Measurements from ENCODE around the gene LSM3. TPM values are rescaled to one million over a fixed set of nuclear protein-coding genes. Genes with fewer than 3 reads are reported as not detected.

The LSM3 gene
- total and polyA plus RNA-seq, 4 donors = 8.7 to 18.5 (median 15.5) TPM

DNA sequence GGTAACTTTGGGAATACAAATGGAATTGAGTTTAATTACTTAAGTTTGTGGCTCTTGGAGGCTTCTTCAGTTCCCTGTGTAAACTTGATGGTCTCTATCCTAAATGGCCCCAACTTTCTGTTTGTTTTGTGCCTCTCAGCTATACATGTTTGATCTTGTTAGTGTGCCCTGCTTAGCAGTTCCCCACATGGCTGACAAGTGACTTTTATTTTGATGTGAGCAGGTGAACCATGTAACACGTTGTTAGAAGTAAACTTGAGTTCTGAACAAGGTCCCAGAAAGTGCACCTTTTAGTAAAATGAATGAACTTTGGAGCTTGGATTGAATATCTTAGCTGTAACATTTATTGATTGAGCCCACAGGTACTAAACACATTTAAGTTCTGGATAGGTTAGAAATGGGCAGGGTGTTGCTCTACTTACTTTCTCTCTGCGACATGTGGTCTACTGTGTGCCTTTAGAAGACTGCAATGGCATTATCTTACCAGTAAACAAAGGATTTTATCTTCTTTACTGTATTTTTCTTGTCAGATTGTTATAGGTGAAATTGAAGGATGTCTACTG, 4.5 kb downstream of the LSM3 start:
- Histone ChIP-seq H3K27ac (ENCODE audit: low read depth, low read length) (no peak overlapping the region), H3K4me1 (ENCODE audit: control insufficient read depth, insufficient read depth, low read length) (no peaks in the 10 kb centered on the region), H3K36me3 (ENCODE audit: control insufficient read depth, insufficient read depth, low read length) (peaks cover 7% of the 10 kb centered on the region), H3K27me3 (ENCODE audit: control insufficient read depth, insufficient read depth, low read length) (no peaks in the 10 kb centered on the region), H3K9me3 (ENCODE audit: control insufficient read depth, insufficient read depth, low read length) (no peaks in the 10 kb centered on the region), H3K4me3 (ENCODE audit: low read depth, low read length) (no peak overlapping the region)
- no peak for DNase-seq (ENCODE audit: low read depth in 4 of 6, low spot score in 6 of 6)
- 78% methylated on average over 1 of the region's 2 CpGs for WGBS (ENCODE audit: insufficient coverage)

GRCh38 chr3:14186854-14187458, 8.3 kb downstream of the LSM3 start:
- no peak for DNase-seq (ENCODE audit: low read depth in 4 of 6, low spot score in 6 of 6)
- no peaks in the 10 kb centered on the region for H3K9me3 ChIP-seq (ENCODE audit: control insufficient read depth, insufficient read depth, low read length)
- peaks cover 7% of the 10 kb centered on the region for H3K36me3 ChIP-seq (ENCODE audit: control insufficient read depth, insufficient read depth, low read length)
- H3K27ac ChIP-seq (ENCODE audit: low read depth, low read length) = no peak overlapping the region
- WGBS (ENCODE audit: insufficient coverage) = 94% methylated on average over 4 of the region's 5 CpGs
- H3K4me1 ChIP-seq (ENCODE audit: control insufficient read depth, insufficient read depth, low read length) = no peaks in the 10 kb centered on the region
- H3K27me3 ChIP-seq (ENCODE audit: control insufficient read depth, insufficient read depth, low read length) = no peaks in the 10 kb centered on the region
- no peak overlapping the region for H3K4me3 ChIP-seq (ENCODE audit: low read depth, low read length)

- H3K9me3 ChIP-seq (ENCODE audit: control insufficient read depth, insufficient read depth, low read length) = no peaks in the 10 kb centered on the region
- peak in 2 of 6 donors; percentile 20 to 92 for DNase-seq (ENCODE audit: low read depth in 4 of 6, low spot score in 6 of 6)
- H3K27ac ChIP-seq (ENCODE audit: low read depth, low read length) = no peak overlapping the region
- H3K36me3 ChIP-seq (ENCODE audit: control insufficient read depth, insufficient read depth, low read length) = peaks cover 7% of the 10 kb centered on the region
- H3K4me1 ChIP-seq (ENCODE audit: control insufficient read depth, insufficient read depth, low read length) = no peaks in the 10 kb centered on the region
- WGBS (ENCODE audit: insufficient coverage) = 81% methylated on average over 2 of the region's 4 CpGs
- no peak overlapping the region for H3K4me3 ChIP-seq (ENCODE audit: low read depth, low read length)
- H3K27me3 ChIP-seq (ENCODE audit: control insufficient read depth, insufficient read depth, low read length) = no peaks in the 10 kb centered on the region
Observed at GRCh38 chr3:14188041-14188754, 9.6 kb downstream of the LSM3 start.

- Histone ChIP-seq H3K36me3 (ENCODE audit: control insufficient read depth, insufficient read depth, low read length) (peaks cover 6% of the 10 kb centered on the region), H3K27me3 (ENCODE audit: control insufficient read depth, insufficient read depth, low read length) (no peaks in the 10 kb centered on the region), H3K4me1 (ENCODE audit: control insufficient read depth, insufficient read depth, low read length) (no peaks in the 10 kb centered on the region), H3K27ac (ENCODE audit: low read depth, low read length) (no peak overlapping the region), H3K4me3 (ENCODE audit: low read depth, low read length) (no peak overlapping the region), H3K9me3 (ENCODE audit: control insufficient read depth, insufficient read depth, low read length) (no peaks in the 10 kb centered on the region)
- DNase-seq (ENCODE audit: low read depth in 4 of 6, low spot score in 6 of 6) = no peak
- WGBS (ENCODE audit: insufficient coverage) = no CpG with 5 or more reads among the region's 4 CpGs
Observed at GRCh38 chr3:14194865-14195264, 16.2 kb downstream of the LSM3 start.

GRCh38 chr3:14199641-14200040, 21.0 kb downstream of the LSM3 start:
- no peak for DNase-seq (ENCODE audit: low read depth in 4 of 6, low spot score in 6 of 6)
- Histone ChIP-seq H3K27me3 (ENCODE audit: control insufficient read depth, insufficient read depth, low read length) (no peaks in the 10 kb centered on the region), H3K27ac (ENCODE audit: low read depth, low read length) (no peak overlapping the region), H3K36me3 (ENCODE audit: control insufficient read depth, insufficient read depth, low read length) (peaks cover 6% of the 10 kb centered on the region), H3K4me1 (ENCODE audit: control insufficient read depth, insufficient read depth, low read length) (no peaks in the 10 kb centered on the region), H3K9me3 (ENCODE audit: control insufficient read depth, insufficient read depth, low read length) (no peaks in the 10 kb centered on the region), H3K4me3 (ENCODE audit: low read depth, low read length) (no peak overlapping the region)
- 100% methylated on average over 1 of the region's 4 CpGs for WGBS (ENCODE audit: insufficient coverage)

DNA sequence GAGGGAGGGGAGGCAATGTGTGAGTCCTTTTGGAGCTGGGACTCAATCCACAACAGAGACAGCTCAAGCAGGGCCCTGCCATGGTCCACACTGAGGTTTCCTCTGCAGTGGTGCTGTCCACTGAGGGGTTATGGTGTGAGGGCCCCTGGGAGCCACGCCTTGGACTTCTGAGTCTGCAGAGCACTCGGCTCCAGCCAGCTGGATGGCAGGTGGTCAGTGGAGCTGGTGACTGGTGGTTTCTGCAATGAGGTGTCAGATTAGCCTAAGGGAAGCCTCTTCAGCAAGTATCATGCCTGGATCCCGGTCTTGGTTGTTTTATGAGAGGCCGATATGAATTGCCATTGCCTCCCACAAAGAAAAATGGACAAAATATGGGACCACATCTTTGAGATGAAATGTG, 21.7 kb downstream of the LSM3 start:
- DNase-seq (ENCODE audit: low read depth in 4 of 6, low spot score in 6 of 6) = no peak
- Histone ChIP-seq H3K4me3 (ENCODE audit: low read depth, low read length) (no peak overlapping the region), H3K4me1 (ENCODE audit: control insufficient read depth, insufficient read depth, low read length) (no peaks in the 10 kb centered on the region), H3K9me3 (ENCODE audit: control insufficient read depth, insufficient read depth, low read length) (no peaks in the 10 kb centered on the region), H3K27me3 (ENCODE audit: control insufficient read depth, insufficient read depth, low read length) (no peaks in the 10 kb centered on the region), H3K27ac (ENCODE audit: low read depth, low read length) (no peak overlapping the region), H3K36me3 (ENCODE audit: control insufficient read depth, insufficient read depth, low read length) (peaks cover 6% of the 10 kb centered on the region)
- WGBS (ENCODE audit: insufficient coverage) = 92% methylated on average over 3 of the region's 4 CpGs

DNA sequence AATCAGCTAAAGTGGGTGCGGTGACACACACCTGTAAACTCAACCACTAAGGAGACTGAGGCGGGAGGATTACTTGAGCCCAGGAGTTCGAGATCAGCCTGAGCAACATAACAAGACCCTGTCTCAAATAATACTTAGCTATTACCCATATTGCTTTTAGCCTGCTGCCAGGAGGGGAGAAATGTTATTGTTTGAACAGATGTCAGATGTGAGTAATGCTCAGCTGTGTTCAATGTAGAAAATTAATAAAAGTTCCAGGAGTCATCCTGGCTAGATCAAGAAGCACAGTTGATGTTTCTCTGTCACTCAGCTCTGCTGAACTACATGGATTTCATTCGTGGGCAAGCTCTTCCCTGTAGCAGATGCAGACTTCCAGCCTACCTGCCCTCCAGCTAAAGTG, 22.2 kb downstream of the LSM3 start:
- WGBS (ENCODE audit: insufficient coverage) = 95% methylated on average over 2 of the region's 4 CpGs
- no peak for DNase-seq (ENCODE audit: low read depth in 4 of 6, low spot score in 6 of 6)
- Histone ChIP-seq H3K4me3 (ENCODE audit: low read depth, low read length) (no peak overlapping the region), H3K36me3 (ENCODE audit: control insufficient read depth, insufficient read depth, low read length) (peaks cover 6% of the 10 kb centered on the region), H3K4me1 (ENCODE audit: control insufficient read depth, insufficient read depth, low read length) (no peaks in the 10 kb centered on the region), H3K9me3 (ENCODE audit: control insufficient read depth, insufficient read depth, low read length) (no peaks in the 10 kb centered on the region), H3K27me3 (ENCODE audit: control insufficient read depth, insufficient read depth, low read length) (no peaks in the 10 kb centered on the region), H3K27ac (ENCODE audit: low read depth, low read length) (peak overlapping the region; percentile 6)

DNA sequence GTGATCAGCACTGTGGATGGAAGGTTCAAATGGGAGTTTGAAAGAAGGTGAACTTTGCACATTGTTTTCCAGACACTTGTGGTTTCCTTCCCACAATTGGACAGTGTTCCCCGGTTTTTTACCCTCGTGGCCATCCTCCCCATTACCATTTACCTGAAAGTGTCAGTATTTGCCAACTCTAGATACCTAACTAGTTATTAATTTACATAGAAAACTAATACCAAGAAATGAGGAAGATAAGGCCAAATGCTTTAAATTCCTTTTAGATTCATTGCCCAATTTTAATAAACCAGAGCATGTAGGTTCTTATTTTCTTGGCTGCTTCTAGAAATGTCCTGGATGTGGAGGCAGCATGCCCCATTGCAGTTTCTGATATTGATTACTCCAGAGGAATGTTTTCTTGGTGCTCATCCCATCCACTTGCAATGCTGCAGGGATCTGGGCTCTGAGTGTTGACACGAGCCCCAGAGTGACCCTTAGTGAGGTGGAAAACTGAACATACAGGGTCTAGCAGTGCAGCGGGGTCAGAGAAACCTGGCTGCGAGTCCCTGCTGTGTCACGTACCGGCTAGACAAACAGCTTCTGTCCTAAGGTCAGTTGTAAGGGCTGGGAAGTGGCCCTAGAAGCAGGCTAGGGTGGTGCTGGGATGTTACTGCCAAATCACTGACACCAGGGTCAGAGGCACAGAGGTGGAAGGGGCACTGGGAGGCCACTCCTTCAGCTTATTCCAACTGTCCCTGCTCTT, 23.5 kb downstream of the LSM3 start:
- no peaks in the 10 kb centered on the region for H3K27me3 ChIP-seq (ENCODE audit: control insufficient read depth, insufficient read depth, low read length)

GRCh38 chr3:14202874-14203520, 24.4 kb downstream of the LSM3 start:
- H3K27me3 ChIP-seq (ENCODE audit: control insufficient read depth, insufficient read depth, low read length) = no peaks in the 10 kb centered on the region
- H3K36me3 ChIP-seq (ENCODE audit: control insufficient read depth, insufficient read depth, low read length) = peaks cover 6% of the 10 kb centered on the region
- H3K4me3 ChIP-seq (ENCODE audit: low read depth, low read length) = no peak overlapping the region
- no peak for DNase-seq (ENCODE audit: low read depth in 4 of 6, low spot score in 6 of 6)
- no peaks in the 10 kb centered on the region for H3K4me1 ChIP-seq (ENCODE audit: control insufficient read depth, insufficient read depth, low read length)
- WGBS (ENCODE audit: insufficient coverage) = 73% methylated on average over 22 of the region's 23 CpGs
- H3K27ac ChIP-seq (ENCODE audit: low read depth, low read length) = no peak overlapping the region
- no peaks in the 10 kb centered on the region for H3K9me3 ChIP-seq (ENCODE audit: control insufficient read depth, insufficient read depth, low read length)

More for the DNA sequence above, 23.5 kb downstream of the LSM3 start:
- no peak overlapping the region for H3K4me3 ChIP-seq (ENCODE audit: low read depth, low read length)
- no peak for DNase-seq (ENCODE audit: low read depth in 4 of 6, low spot score in 6 of 6)
- no peak overlapping the region for H3K27ac ChIP-seq (ENCODE audit: low read depth, low read length)
- H3K9me3 ChIP-seq (ENCODE audit: control insufficient read depth, insufficient read depth, low read length) = no peaks in the 10 kb centered on the region
- H3K4me1 ChIP-seq (ENCODE audit: control insufficient read depth, insufficient read depth, low read length) = no peaks in the 10 kb centered on the region
- H3K36me3 ChIP-seq (ENCODE audit: control insufficient read depth, insufficient read depth, low read length) = peaks cover 6% of the 10 kb centered on the region
- 81% methylated on average over 5 of the region's 7 CpGs for WGBS (ENCODE audit: insufficient coverage)
